Measurements from ENCODE around the gene MEGF11.

DNA sequence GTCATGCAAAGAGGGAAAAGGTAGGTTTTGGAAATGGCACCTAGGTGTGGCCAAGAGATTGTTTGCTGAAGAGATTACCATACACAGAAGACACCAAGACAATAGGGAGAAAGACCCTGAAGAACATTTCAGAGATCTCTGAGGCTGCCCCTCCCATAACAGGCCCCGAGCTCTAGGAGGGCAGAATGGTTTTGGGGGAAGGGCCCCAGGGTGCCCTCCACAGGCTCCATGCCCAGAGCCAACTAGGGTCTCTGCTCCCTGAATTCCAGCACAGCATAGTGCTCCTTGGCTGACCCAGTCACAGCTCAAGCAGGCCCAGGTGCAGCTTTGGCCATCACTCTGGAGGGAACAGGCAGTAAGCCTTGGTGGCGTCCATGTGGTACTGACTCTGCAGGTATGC lies 220.4 kb downstream of the MEGF11 start:
- TF ChIP-seq POLR2A (IDR thresholded peaks at IDR 0.05; ENCODE audit: low read depth, low read length) (no peak), TAF1 (IDR thresholded peaks at IDR 0.05; ENCODE audit: low read depth, low read length) (no peak), POLR2AphosphoS5 (IDR thresholded peaks at IDR 0.05; ENCODE audit: low read depth, low read length) (no peak)

All from GM12891 (cell line).